Dedifferentiated amniotic fluid mesenchymal stem cell (primary cell): Measurements from ENCODE around the gene VAV2.
"Not testable (repeated sequence)": the region's sequence is repeated elsewhere in the genome, so short reads cannot be mapped to it uniquely, and the experiment has no call there.

Experiments used
- DNase-seq: peaks from one replicate; pipeline ENCODE4 v3.0.0-alpha.2; 2016; ENCODE audit errors: extremely low spot score

The VAV2 gene

DNA sequence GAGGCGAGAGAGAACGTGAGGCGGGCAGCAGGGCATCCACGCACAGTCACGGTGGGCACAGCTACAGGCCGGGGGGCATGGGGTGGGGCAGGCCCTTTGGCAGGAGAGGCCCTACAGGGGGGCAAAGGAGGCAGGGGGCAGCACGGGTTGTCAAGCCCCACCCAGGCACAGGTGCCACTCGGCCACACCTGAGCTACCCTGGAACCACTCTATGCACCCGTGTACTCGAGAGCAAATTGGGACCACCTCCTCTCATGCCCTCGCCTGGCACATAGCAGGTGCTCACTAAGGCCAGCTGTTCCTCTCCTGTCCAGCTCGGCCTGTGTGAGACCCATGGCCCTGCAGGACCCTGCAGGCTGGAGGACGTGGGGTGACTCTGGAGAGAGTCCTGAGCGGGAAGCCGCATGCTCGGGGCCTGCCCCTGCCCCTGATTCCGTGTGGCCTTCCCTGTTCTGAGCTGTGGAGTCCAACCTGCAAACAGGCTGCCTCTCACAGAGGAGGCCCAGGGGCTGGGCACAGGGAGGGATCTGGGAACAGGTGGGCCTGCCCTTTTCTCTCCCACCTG, 222.5 kb downstream of the VAV2 start:
- DNase-seq: no peak

- DNase-seq: no peak
Observed at GRCh38 chr9:133768859-133769510, 223.1 kb downstream of the VAV2 start.

GRCh38 chr9:133768371-133768858, 223.7 kb downstream of the VAV2 start:
- DNase-seq: no peak

- no peak for DNase-seq
Observed at GRCh38 chr9:133767625-133768024, 224.5 kb downstream of the VAV2 start.

DNA sequence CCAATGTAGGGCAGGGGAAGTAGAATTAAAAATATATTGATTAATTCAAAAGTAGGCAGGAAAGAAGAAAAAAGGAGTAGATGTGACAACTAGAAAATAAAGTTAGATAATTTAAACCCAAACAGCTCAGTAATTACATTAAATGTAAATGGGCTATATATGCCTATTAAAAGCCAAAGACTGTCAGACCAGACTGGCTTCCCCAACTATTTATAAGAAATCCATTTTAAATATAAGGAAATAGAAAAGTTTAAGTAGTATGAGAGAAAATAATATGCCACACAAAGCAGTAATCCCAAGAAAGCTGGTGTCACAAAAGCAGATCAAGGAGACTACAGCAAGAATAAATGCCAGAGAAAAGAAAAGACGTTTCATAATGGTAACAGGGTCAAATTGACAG, 225.1 kb downstream of the VAV2 start:
- DNase-seq: no peak

- DNase-seq: not testable (repeated sequence)
Observed at GRCh38 chr9:133766234-133766633, 225.9 kb downstream of the VAV2 start.

- DNase-seq: no peak
Observed at GRCh38 chr9:133763272-133764183, 228.6 kb downstream of the VAV2 start.

- no peak for DNase-seq
Observed at GRCh38 chr9:133762488-133763271, 229.4 kb downstream of the VAV2 start.

GRCh38 chr9:133761641-133762248, 230.4 kb downstream of the VAV2 start:
- DNase-seq: no peak

- no peak for DNase-seq
Observed at GRCh38 chr9:133760713-133761290, 231.3 kb downstream of the VAV2 start.

GRCh38 chr9:133759946-133760345, 232.2 kb downstream of the VAV2 start:
- no peak for DNase-seq

DNA sequence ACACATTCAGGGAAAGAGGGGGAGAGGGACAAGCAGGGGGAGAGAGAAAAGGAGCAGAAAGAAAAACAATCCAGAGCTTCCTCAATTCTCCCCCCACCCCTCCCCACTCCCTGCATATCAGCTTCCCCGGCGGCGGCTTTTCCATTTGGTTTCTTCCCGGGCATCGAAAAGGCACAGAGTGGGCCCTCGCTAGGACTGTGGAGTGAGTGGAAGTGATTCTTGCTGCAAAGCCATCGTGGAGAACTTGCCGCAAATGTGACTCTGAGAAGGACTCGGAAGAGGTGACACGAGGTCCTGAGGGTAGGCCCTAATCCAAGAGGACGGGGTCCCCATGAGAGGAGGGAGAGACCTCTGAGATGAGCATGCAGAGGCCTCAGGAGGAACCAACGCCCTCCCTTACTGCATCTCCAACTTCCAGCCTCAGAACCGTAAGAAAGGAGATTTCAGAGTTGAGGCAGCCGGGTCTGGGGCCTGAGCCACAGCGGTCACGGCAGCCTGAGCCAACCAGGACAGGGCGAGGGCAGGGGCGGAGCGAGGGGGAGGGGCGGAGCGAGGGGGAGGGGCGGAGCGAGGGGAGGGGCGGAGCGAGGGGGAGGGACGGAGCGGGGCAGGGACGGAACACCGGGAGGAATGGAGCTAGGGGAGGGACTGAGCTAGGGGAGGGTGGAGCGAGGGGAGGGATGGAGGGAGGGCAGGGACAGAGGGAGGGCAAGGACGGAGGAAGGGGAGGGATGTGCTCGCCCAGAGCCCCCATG, 232.8 kb downstream of the VAV2 start:
- no peak for DNase-seq

DNA sequence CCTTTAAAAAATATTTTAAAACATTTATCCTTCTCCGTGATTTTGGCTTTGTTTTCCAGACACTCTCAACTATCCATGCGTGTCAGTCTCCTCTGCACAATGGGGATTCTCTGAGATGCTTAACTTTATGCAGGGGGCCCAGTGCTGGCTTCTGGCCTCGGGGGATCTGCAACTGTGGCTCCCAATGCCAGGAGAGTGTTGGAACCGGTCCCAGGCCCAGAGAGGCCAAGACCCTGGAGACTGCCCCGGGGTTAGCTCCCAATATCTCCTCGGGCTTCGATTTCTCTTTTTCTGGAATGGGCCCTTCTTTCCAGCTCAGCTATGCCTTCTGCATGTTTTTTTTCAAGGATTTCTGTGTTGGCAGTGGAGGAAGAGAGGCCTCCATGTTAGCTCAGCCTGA, 233.9 kb downstream of the VAV2 start:
- DNase-seq: no peak

DNA sequence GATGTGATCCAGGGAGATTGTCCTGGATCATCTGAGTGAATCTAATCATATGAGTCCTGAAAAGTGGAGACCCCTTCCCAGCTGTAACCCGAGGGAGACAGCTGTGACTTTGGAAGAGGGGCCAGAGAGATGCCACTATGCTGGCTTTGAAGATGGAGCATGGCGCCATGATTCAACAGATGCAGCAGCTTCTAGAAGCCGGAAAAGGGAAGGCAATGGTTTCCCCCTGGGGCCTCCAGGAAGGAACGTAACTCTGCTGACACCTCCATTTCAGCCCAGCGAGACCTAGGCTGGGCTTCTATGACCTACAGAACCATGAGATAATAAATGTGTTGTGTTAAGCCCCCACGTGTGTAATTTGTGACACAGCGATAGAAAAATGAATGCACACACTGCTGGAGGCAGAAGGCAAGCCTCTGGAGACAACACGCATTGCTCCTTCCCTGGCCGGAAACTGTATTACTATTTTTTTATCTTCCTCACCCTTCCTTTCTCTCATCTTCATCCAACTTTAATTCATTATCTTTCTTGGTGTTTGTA, 237.4 kb downstream of the VAV2 start:
- no peak for DNase-seq

GRCh38 chr9:133754187-133754586, 237.9 kb downstream of the VAV2 start:
- DNase-seq: no peak

GRCh38 chr9:133752739-133753446, 239.2 kb downstream of the VAV2 start:
- no peak for DNase-seq

- DNase-seq: no peak
Observed at GRCh38 chr9:133750982-133751649, 241.0 kb downstream of the VAV2 start.

DNA sequence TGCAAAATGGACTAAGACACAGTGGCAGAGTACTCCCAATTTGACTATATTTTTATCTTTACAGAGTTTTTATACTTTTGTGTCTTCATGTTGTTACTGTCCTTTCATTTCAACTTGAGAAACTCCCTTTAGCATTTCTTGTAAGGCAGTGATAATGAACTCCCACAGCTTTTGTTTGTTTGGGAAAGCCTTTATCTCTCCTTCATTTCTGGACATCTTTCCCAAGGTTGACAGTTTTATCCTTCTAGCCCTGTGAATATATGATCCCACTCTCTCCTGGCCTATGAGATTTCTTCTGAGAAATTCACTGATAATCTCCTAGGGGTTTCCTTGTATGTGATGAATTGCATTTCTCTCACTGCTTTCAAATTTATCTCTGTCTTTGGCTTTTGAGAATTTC, 244.8 kb downstream of the VAV2 start:
- DNase-seq: no peak

GRCh38 chr9:133744528-133744927, 247.6 kb downstream of the VAV2 start:
- not testable (repeated sequence) for DNase-seq
